Measurements from ENCODE around the gene SDHAF3. TPM values are rescaled to one million over a fixed set of nuclear protein-coding genes. Genes with fewer than 3 reads are reported as not detected.
A peak's percentile ranks its signal among the peaks of the same experiment; 100 is the strongest.

The SDHAF3 gene
- total RNA-seq, 2 experiments from 2014 or later: 41.1 to 43.0 TPM

DNA sequence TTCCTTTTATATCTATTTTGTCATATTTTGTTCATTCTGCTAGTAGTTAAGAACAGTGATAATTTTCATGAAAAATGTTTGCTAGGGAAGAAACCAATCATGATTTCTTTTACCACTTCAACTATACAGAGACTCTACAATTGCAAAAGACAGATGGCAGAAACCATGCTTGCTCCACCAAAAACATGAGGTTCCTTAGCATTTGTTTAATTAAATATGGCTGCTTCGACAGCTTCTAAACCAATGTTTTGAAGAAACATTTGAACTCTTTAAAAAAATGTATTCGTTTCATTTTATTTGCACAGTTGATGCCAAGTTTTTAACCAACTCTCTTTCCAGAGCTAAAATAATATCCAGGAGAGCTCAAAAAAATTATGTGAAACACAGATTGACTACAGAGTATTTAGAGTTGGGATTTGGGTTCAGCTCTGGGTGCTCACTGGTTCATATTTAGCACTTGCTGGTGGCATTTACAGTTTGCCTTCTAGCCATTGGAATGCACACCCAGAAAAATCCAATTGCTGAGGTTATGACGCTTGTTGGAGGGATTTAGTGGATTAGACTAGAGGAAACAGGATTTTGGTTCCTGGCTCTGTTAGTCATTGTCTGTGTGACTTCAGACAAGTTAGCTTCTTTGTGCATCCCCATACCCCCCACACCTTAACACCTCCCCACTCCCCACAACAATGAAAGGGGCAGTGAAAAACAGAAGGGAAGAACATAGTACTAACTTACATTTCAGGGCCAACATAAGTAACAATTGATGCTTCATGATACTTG, 35.8 kb upstream of the SDHAF3 start:
- CTCF ChIA-PET: no interaction called here
- POLR2A ChIA-PET: no interaction called here
- intact Hi-C loops (cut with micrococcal nuclease): no loop called here
- no peak for ATAC-seq
- H3K27ac Mint-ChIP-seq: no peak overlapping the region
- H3K4me3 Mint-ChIP-seq: no peak overlapping the region
- TF ChIP-seq, protein P1, sequence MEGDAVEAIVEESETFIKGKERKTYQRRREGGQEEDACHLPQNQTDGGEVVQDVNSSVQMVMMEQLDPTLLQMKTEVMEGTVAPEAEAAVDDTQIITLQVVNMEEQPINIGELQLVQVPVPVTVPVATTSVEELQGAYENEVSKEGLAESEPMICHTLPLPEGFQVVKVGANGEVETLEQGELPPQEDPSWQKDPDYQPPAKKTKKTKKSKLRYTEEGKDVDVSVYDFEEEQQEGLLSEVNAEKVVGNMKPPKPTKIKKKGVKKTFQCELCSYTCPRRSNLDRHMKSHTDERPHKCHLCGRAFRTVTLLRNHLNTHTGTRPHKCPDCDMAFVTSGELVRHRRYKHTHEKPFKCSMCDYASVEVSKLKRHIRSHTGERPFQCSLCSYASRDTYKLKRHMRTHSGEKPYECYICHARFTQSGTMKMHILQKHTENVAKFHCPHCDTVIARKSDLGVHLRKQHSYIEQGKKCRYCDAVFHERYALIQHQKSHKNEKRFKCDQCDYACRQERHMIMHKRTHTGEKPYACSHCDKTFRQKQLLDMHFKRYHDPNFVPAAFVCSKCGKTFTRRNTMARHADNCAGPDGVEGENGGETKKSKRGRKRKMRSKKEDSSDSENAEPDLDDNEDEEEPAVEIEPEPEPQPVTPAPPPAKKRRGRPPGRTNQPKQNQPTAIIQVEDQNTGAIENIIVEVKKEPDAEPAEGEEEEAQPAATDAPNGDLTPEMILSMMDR (IDR thresholded peaks at IDR 0.05): no peak
- H3K36me3 Mint-ChIP-seq (ENCODE audit: low read depth): no peaks in the 10 kb centered on the region
- peaks cover 26% of the 10 kb centered on the region for H3K27me3 Mint-ChIP-seq
- no peaks in the 10 kb centered on the region for H3K9me3 Mint-ChIP-seq
- peaks cover 7% of the 10 kb centered on the region for H3K4me1 Mint-ChIP-seq (ENCODE audit: low read depth)
- no peak for DNase-seq

DNA sequence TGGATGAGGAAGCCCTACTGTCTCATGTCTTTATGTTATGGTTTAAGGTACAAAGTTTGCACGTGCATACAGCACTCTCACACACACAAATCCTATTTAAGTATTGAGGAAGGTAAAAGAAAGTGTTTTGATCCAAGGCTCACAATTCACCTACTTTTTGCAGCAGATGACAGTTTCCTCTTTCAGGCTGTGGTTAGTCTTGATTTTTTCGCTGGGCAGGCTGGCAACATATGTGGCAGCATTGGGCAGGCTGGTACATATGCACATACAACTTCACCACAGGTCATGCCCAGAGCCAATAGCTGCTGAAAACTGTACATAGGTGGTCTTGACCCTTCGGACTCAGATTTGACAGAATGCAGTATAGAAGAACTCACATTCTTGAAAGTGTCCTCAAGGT, 29.1 kb upstream of the SDHAF3 start:
- no peak overlapping the region for H3K4me3 Mint-ChIP-seq
- DNase-seq (no peak), ATAC-seq (no peak)
- no peaks in the 10 kb centered on the region for H3K36me3 Mint-ChIP-seq (ENCODE audit: low read depth)
- no peaks in the 10 kb centered on the region for H3K4me1 Mint-ChIP-seq (ENCODE audit: low read depth)
- intact Hi-C loops (cut with micrococcal nuclease): no loop called here
- H3K27ac Mint-ChIP-seq: no peak overlapping the region
- CTCF ChIA-PET: no interaction called here
- POLR2A ChIA-PET: no interaction called here
- peaks cover 27% of the 10 kb centered on the region for H3K27me3 Mint-ChIP-seq
- TF ChIP-seq, protein P1 (IDR thresholded peaks at IDR 0.05): no peak
- H3K9me3 Mint-ChIP-seq: no peaks in the 10 kb centered on the region

- ATAC-seq (no peak), DNase-seq (no peak)
- no peak overlapping the region for H3K27ac Mint-ChIP-seq
- H3K36me3 Mint-ChIP-seq (ENCODE audit: low read depth): no peaks in the 10 kb centered on the region
- TF ChIP-seq, protein P1 (IDR thresholded peaks at IDR 0.05): no peak
- CTCF ChIA-PET: no interaction called here
- H3K27me3 Mint-ChIP-seq: peaks cover 25% of the 10 kb centered on the region
- no peak overlapping the region for H3K4me3 Mint-ChIP-seq
- intact Hi-C loops (cut with micrococcal nuclease): no loop called here
- no peaks in the 10 kb centered on the region for H3K4me1 Mint-ChIP-seq (ENCODE audit: low read depth)
- POLR2A ChIA-PET: no interaction called here
- no peaks in the 10 kb centered on the region for H3K9me3 Mint-ChIP-seq
Measured at GRCh38 chr7:97089771-97090170, 27.7 kb upstream of the SDHAF3 start.

DNA sequence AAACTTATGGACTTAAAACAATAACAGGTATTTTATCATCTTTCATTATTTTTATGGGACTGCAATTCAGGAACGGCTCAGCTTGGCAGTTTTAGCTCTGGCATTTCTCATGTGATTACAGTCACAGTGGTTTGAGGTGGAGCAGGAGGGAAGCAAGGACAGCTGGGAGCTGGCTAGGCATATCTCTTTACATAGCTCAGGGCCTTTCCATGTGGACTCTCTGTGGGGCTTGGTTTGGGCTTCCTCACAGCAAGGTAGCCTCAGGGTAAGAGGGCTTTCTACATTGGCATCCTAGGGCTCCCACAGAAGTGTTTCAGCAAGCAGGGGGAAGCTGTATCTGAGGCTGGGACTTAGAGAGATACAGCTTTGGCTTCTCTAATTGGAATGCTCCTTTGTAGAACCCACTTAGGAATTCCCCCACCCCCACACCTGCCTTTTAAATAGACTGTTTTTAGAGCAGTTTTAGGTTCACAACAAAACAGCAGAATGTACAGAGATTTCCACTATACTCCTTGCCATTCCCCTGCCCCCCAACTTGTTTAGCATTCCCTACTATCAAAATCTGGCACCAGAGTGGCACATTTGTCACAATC, 26.6 kb upstream of the SDHAF3 start:
- no peaks in the 10 kb centered on the region for H3K9me3 Mint-ChIP-seq
- H3K4me1 Mint-ChIP-seq (ENCODE audit: low read depth): no peaks in the 10 kb centered on the region
- H3K4me3 Mint-ChIP-seq: no peak overlapping the region
- H3K36me3 Mint-ChIP-seq (ENCODE audit: low read depth): no peaks in the 10 kb centered on the region
- intact Hi-C loops (cut with micrococcal nuclease): no loop called here
- POLR2A ChIA-PET: no interaction called here
- ATAC-seq: no peak
- H3K27me3 Mint-ChIP-seq: peaks cover 19% of the 10 kb centered on the region
- no peak overlapping the region for H3K27ac Mint-ChIP-seq
- CTCF ChIA-PET: interaction anchor here (1.1 kb wide), 1 partner anchor 88 kb away, joined by 4 read pairs; no protein-coding TSS in a partner anchor
- TF ChIP-seq, protein P1 (IDR thresholded peaks at IDR 0.05): no peak
- DNase-seq: peak; percentile 25

DNA sequence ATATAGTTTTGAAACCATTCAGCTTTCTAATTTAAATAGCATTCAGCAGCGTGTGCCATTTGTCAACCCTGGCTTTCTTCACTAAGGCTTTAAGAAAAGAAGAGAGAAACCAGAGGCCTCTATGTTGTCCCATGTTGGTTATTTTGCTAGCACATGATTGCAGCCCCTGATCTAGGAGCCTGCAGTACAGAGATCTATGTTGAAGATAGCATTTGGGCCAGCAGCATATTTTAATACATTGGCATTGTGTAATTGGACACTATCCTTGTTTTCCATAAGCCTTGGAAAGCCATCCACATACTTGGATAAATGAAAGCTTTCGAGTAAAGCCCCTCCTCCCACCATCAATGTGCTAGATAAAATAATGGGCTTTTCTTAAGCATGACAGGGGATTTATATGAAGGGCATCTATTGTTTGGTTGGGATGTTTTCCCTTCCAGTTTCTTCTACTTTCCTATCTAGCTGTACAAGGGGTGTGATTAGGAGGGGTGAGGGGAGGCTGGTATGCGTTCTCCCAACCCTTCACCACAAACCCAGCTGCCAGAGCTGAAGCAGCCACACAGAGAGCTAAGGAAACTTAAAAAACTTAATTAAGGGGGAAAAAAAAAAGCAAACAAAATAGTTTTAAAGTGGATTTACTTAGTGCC, 23.1 kb upstream of the SDHAF3 start:
- Mint-ChIP-seq H3K36me3 (ENCODE audit: low read depth) (no peaks in the 10 kb centered on the region), H3K4me3 (no peak overlapping the region), H3K27ac (no peak overlapping the region), H3K4me1 (ENCODE audit: low read depth) (no peaks in the 10 kb centered on the region), H3K9me3 (no peaks in the 10 kb centered on the region), H3K27me3 (peaks cover 10% of the 10 kb centered on the region)
- ATAC-seq (no peak), DNase-seq (no peak)
- intact Hi-C loops (cut with micrococcal nuclease): no loop called here
- POLR2A ChIA-PET: no interaction called here
- CTCF ChIA-PET: interaction anchor here (1.1 kb wide), 1 partner anchor 10 kb away, joined by 3 read pairs; no protein-coding TSS in a partner anchor
- TF ChIP-seq, protein P1 (IDR thresholded peaks at IDR 0.05): no peak
